ENCODE data around the gene EPAS1. TPM values are rescaled to one million over a fixed set of nuclear protein-coding genes. Genes with fewer than 3 reads are reported as not detected.

The EPAS1 gene
- total and polyA plus RNA-seq, 11 donors: 93.6 to 790 (median 210) TPM

GRCh38 chr2:46381871-46382270 lies 84.7 kb downstream of the EPAS1 start:
- ATAC-seq (no peak), DNase-seq (no peak)
- intact Hi-C loops (cut with DNase I): loop anchor here in 1 of 10 donors (10.0 kb wide), 1 partner anchor 73 kb away; no protein-coding TSS in a partner anchor
- Histone ChIP-seq H3K9me3 (no peaks in the 10 kb centered on the region), H3K4me3 (no peak overlapping the region), H3K27ac (peak overlapping the region in 1 of 12 donors; percentile 27), H3K36me3 (peaks cover 6 to 100% (median 100%) of the 10 kb centered on the region in 9 donors), H3K27me3 (no peaks in the 10 kb centered on the region), H3K4me1 (peaks cover 0 to 44% (median 17%) of the 10 kb centered on the region in 12 donors)
- TF ChIP-seq POLR2A (IDR thresholded peaks at IDR 0.05) (no peak), CTCF (IDR thresholded peaks at IDR 0.05) (no peak)
- 94 to 97% (median 96%) methylated on average over 6 to 8 of the region's 8 CpGs for WGBS, 4 donors

- H3K9me3 ChIP-seq: no peaks in the 10 kb centered on the region
- WGBS, 4 donors: 81 to 89% (median 86%) methylated on average over 13 to 14 of the region's 14 CpGs
- peaks cover 6 to 100% (median 100%) of the 10 kb centered on the region in 9 donors for H3K36me3 ChIP-seq
- H3K27me3 ChIP-seq: no peaks in the 10 kb centered on the region
- H3K4me3 ChIP-seq: no peak overlapping the region
- no peak for DNase-seq
- H3K4me1 ChIP-seq: peaks cover 0 to 44% (median 12%) of the 10 kb centered on the region in 12 donors
- intact Hi-C loops (cut with DNase I): loop anchor here in 1 of 10 donors (10.0 kb wide), 1 partner anchor 72 kb away; no protein-coding TSS in a partner anchor
- no peak for ATAC-seq
- no peak overlapping the region for H3K27ac ChIP-seq
- TF ChIP-seq CTCF (IDR thresholded peaks at IDR 0.05) (no peak), POLR2A (IDR thresholded peaks at IDR 0.05) (no peak)
Observed at GRCh38 chr2:46382331-46383112, 85.3 kb downstream of the EPAS1 start.

GRCh38 chr2:46383113-46383395 lies 85.8 kb downstream of the EPAS1 start:
- Histone ChIP-seq H3K4me3 (no peak overlapping the region), H3K4me1 (peaks cover 0 to 48% (median 10%) of the 10 kb centered on the region in 12 donors), H3K36me3 (peaks cover 6 to 100% (median 99%) of the 10 kb centered on the region in 9 donors), H3K27me3 (no peaks in the 10 kb centered on the region), H3K27ac (no peak overlapping the region), H3K9me3 (no peaks in the 10 kb centered on the region)
- no peak for TF ChIP-seq POLR2A (IDR thresholded peaks at IDR 0.05)
- TF ChIP-seq CTCF (IDR thresholded peaks at IDR 0.05): no peak
- WGBS, 4 donors: 95 to 100% (median 99%) methylated on average over 1 of the region's 1 CpG
- ATAC-seq: no peak
- no peak for DNase-seq
- intact Hi-C loops (cut with DNase I): loop anchor here in 1 of 10 donors (10.0 kb wide), 1 partner anchor 72 kb away; no protein-coding TSS in a partner anchor

GRCh38 chr2:46383784-46384456 lies 86.7 kb downstream of the EPAS1 start:
- 86 to 96% (median 87%) methylated on average over 9 of the region's 9 CpGs for WGBS, 4 donors
- no peak for DNase-seq
- intact Hi-C loops (cut with DNase I): loop anchor here in 1 of 10 donors (10.0 kb wide), 1 partner anchor 71 kb away; no protein-coding TSS in a partner anchor
- no peak overlapping the region for H3K27ac ChIP-seq
- no peak for ATAC-seq
- peaks cover 3 to 96% (median 95%) of the 10 kb centered on the region in 9 donors for H3K36me3 ChIP-seq
- H3K4me3 ChIP-seq: no peak overlapping the region
- no peaks in the 10 kb centered on the region for H3K27me3 ChIP-seq
- H3K4me1 ChIP-seq: peaks cover 0 to 48% (median 9%) of the 10 kb centered on the region in 12 donors
- no peak for TF ChIP-seq POLR2A (IDR thresholded peaks at IDR 0.05)
- no peak for TF ChIP-seq CTCF (IDR thresholded peaks at IDR 0.05)
- H3K9me3 ChIP-seq: no peaks in the 10 kb centered on the region

Data from heart left ventricle (tissue), 16 donors.